HG02678 (cell line): ENCODE data around the gene APLP2.

Experiments
- ATAC-seq: cut with Tn5 transposase; IDR thresholded peaks from one replicate; pipeline ENCODE4 v1.9.1; 2021; ENCODE audit warnings: mild to moderate bottlenecking, moderate library complexity; ENCODE audit not compliant: unreplicated experiment

The APLP2 gene

DNA sequence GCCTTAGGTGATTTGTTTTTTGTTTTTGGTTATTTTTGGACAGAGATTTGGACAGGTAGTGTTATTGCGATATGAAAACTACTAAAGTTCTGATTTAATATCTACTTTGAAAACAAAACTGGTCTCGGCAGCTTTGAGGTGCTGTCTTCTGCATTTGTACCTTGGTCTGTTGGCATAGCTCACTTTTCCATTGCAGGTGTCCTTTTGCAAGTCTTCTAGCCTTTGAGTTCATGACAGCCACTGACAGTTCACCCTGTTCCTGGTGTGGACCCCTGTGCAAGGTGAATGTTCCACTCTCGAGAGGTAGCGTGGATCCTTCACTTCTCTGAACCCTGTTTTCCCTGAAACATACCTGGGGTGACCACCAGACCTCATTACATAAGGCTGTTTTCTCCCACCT is 45.0 kb downstream of the APLP2 start:
- ATAC-seq, result no peak

DNA sequence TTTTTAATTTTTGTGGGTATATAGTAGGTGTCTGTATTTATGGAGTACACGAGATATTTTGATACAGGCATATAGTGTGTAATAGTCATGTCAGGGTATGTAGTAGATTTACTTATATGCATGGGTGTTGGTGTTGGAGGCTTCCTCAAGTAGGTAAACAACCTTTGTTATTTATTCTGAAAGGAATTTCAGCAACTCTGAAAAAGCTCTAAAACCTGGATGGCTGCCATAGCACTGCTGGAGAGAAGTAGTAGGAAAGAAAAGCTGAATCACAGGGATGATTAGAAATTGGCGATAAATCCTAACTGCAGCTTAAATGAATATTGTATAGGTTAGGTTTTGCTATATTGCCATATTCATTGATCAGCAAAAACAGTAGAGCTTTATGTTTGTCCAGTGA is 45.5 kb downstream of the APLP2 start:
- no peak for ATAC-seq

- peak; percentile 90 for ATAC-seq
These were observed 48.5 kb downstream of the APLP2 start for GRCh38 chr11:130118165-130118564.

DNA sequence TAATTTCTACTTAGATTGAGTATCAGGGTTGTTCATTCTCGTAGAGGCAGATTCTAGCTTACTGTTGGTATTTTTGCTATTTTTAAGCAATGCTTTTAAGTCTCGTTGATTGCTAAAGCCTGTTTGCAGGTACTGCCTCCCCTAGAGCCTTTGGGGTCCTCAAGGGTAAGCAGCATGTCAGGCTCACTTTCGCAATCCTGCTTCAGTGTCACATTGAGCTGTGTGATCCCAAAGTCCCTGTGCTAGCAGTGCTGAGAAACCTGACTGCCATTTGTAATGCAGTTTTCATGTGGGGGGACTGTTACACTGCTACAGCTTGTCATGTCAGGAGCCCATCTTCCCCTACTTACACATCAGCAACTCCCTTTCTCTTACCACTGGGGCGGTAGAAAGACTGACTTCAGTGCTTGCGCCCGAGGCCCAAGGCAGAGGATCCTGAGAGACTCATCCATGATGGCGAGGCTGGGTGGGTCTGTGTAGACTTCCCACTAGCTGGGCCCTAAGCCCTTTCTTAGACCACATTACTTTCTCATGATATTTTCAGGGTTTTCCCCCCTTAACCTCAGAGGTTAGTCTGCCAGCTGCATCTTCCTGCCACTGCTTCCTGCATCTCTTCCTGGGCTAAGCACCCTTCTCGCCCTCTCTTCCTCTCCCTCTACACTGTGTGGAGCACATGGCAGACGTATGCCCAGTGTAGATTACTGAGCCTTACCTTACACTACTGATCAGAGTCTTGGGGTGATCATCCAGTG is 49.1 kb downstream of the APLP2 start:
- peak; percentile 67 for ATAC-seq

- no peak for ATAC-seq
These were observed 50.4 kb downstream of the APLP2 start for GRCh38 chr11:130120045-130120444.

DNA sequence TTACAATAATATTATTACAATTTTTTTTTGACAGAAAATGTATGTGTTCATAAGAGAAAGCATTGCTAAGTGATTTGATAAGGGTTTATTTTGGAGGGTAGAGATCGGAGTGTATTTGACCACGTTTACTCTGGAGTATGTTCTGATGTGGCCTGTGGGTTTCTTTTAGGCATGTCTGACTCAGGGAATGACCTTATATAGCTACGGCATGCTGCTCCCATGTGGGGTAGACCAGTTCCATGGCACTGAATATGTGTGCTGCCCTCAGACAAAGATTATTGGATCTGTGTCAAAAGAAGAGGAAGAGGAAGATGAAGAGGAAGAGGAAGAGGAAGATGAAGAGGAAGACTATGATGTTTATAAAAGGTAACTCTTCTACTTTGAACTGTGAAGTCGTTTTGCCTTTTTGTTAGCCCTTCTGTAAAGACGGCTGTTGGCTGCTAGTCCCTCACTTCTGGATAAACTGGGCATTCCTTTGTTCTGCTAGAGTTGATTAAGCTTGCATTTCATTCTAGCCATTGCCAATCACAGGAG is 51.8 kb downstream of the APLP2 start:
- ATAC-seq, result no peak

DNA sequence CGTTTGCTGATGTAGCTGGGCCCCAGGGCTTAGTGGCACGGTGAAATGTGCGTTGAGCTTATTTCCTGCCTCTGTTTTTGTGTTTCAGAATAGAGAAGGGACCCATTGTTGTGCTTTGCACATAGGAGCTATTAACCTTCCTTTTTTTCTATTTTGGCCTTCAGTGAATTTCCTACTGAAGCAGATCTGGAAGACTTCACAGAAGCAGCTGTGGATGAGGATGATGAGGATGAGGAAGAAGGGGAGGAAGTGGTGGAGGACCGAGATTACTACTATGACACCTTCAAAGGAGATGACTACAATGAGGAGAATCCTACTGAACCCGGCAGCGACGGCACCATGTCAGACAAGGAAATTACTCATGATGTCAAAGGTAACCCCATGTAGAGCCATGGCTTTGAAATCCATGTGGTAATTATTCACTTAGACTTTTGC is 52.5 kb downstream of the APLP2 start:
- ATAC-seq, result no peak

DNA sequence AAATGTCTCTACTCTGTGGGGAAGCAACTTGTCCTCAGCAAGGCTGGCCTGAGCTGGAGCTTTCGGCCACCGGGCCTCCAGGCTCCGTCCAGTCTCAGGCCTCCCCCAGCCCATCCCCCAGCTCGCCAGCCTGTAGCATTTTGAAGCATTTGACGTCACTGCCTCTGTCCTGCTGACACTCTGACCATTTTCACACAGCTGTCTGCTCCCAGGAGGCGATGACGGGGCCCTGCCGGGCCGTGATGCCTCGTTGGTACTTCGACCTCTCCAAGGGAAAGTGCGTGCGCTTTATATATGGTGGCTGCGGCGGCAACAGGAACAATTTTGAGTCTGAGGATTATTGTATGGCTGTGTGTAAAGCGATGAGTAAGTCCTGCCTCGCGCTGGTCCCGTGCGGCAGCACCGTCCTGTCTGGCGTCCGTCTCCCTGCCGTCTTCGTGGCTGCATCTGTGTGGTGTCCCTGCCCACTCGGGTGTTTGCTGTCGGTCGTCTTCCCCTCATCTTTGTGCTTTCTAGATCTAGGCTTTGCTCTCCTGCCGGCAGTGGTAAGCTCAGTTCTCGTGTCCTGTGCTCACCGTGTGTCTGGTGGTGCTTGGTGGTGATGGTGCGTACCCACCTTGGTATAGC is 53.8 kb downstream of the APLP2 start:
- ATAC-seq, result no peak

DNA sequence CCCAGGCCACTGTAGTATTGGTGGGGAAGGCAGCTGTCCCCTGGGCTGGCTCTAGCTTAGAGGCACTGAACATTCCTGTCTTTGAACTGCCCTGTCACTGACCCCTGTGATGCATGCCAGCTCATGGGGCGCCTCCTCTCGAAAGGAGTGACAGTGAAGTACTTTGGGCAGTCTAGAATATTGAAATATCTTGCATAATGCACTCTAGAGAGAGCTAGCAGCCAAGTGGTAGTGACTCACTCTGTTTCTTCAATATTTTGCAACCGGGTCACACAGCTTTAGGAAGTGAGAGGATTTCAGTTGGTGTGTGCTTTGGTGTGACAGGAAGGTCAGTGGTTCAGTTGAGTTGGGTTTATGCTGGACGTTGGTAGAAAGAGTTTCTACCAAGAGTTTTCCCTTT is 54.4 kb downstream of the APLP2 start:
- ATAC-seq, result no peak

DNA sequence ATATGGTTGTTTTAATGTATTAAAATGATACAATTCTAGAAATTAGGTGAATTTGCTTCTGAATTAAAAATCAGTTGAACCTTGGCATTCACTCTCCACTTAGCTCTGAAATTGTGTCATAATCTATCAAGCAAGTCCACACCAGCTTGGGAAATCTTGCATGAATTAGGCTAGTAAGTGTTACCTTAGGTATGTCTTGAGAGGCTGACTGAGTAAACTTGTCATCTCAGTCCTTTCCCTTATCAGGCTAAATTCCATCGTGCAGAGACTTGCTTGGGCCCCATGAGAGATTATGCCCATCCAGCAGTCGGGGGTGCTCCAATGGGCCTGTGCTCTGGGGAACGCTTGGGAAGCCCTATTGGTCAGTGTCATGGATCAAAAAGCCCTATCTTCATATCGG is 55.9 kb downstream of the APLP2 start:
- no peak for ATAC-seq

- ATAC-seq, result no peak
These were observed 56.8 kb downstream of the APLP2 start for GRCh38 chr11:130126516-130126915.

- ATAC-seq, result no peak
These were observed 57.8 kb downstream of the APLP2 start for GRCh38 chr11:130127509-130127908.

DNA sequence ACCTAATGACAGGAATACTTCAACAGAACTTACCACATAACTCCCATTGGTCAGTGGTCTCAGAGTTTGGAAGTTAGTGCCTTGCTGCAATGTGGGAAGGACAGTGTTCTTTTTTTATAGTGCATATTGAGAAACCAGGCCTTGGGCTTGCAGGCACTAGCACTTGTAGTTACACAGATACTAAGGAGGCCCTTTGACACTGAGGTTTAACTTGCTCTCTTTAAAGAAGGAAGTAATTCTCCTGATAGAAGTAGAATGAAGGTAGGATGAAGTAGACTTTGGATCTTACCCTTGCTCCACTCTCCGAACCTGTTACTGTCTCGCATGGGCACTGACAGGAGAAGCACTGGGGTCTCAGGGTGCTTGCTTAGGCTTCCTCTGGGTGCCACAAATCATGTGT is 58.9 kb downstream of the APLP2 start:
- no peak for ATAC-seq

- ATAC-seq, result no peak
These were observed 60.2 kb downstream of the APLP2 start for GRCh38 chr11:130129922-130130321.

- ATAC-seq, result peak; percentile 77
These were observed 62.5 kb downstream of the APLP2 start for GRCh38 chr11:130131961-130132850.

DNA sequence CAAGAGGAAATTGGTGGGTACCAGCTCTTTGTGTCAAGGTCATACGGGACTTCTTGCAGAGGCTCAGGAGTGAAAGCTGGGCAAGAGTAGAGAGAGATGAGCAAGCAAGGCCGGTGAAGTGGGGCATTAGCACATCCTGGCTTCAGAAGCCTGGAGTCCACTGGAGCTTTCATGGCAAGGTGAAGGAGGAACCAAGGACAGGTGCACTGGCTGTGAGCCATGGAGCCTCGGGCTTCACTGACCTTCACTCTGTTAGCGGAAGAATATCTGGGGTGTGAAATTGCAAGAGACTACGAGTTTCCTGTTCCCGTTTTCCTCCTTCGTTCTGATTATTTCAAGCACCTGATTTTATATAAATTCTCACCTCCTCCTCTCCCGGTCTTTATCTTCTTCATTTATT is 64.0 kb downstream of the APLP2 start:
- ATAC-seq, result no peak

GRCh38 chr11:130136107-130136506 is 66.4 kb downstream of the APLP2 start:
- no peak for ATAC-seq

- no peak for ATAC-seq
These were observed 68.3 kb downstream of the APLP2 start for GRCh38 chr11:130137999-130138398.

- ATAC-seq, result no peak
These were observed 69.7 kb downstream of the APLP2 start for GRCh38 chr11:130139401-130139800.

DNA sequence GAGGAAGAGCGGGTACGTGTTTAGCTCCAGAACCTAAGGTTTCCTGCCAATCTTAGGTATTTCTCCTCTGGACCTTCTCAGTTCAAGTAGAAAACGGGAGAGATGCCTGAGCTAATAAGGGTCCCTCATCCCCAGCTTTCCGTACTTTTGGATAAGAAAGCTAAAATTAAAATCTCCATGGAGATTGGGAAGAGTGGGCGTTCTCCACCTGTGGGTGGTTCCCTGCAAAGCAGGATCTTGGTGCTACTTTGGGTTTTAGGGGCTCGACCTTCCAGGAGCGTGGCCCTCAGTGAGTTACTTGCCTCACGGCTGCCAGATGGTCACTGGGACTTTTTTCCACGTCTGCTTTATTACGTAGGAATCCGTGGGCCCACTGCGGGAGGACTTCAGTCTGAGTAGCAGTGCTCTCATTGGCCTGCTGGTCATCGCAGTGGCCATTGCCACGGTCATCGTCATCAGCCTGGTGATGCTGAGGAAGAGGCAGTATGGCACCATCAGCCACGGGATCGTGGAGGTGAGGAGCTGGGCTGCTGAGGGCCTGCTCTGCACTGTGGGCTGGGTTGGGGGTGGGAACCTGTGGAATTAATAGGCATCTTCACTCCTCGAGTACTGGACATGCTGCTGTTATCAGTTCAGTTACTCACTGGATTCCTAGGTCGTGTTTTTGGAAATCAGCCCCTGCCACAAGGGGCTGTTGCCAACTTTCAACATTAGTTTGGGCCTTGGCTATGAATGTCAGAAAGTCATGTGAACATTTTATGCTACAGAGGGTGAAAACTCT is 72.1 kb downstream of the APLP2 start:
- ATAC-seq, result no peak

GRCh38 chr11:130144141-130144540 is 74.4 kb downstream of the APLP2 start:
- ATAC-seq, result no peak
